Liver (tissue), 9 donors: ENCODE results near the gene TMEM266. TPM values are rescaled to one million over a fixed set of nuclear protein-coding genes. Genes with fewer than 3 reads are reported as not detected.

Experiments
- DNase-seq: peaks from one replicate; pipeline ENCODE4 v3.0.0-alpha.2; 2017; ENCODE audit warnings: low spot score
- H3K27ac ChIP-seq, 2 donors: one replicate each; pipeline ENCODE4 v1.7.0; 2013; ENCODE audit warnings: inconsistent platforms in 2 of 2, low read length in 2 of 2, control low read depth in 1 of 2, low read depth in 1 of 2, mild to moderate bottlenecking in 1 of 2
- H3K27me3 ChIP-seq, 4 donors: one replicate each; pipeline versions ENCODE4 v1.6.1 to v1.7.0; 2013; ENCODE audit warnings: low read length in 3 of 4, inconsistent platforms in 1 of 4, mild to moderate bottlenecking in 1 of 4, moderate library complexity in 1 of 4; ENCODE audit not compliant: control insufficient read depth in 4 of 4, insufficient read depth in 4 of 4
- H3K36me3 ChIP-seq, 4 donors: one replicate each; pipeline versions ENCODE4 v1.6.1 to v1.7.0; 2013; ENCODE audit warnings: low read length in 3 of 4, mild to moderate bottlenecking in 3 of 4, low read depth in 1 of 4, moderate library complexity in 1 of 4; ENCODE audit not compliant: control insufficient read depth in 4 of 4, insufficient read depth in 3 of 4
- H3K4me1 ChIP-seq, 4 donors: one replicate each; pipeline versions ENCODE4 v1.6.1 to v1.7.0; 2013; ENCODE audit warnings: low read length in 3 of 4, mild to moderate bottlenecking in 3 of 4, moderate library complexity in 1 of 4; ENCODE audit not compliant: control insufficient read depth in 4 of 4, insufficient read depth in 4 of 4
- H3K4me3 ChIP-seq, 3 donors: one replicate each; pipeline versions ENCODE4 v1.6.1 to v1.7.0; 2013; ENCODE audit warnings: low read length in 3 of 3, control low read depth in 1 of 3, low read depth in 1 of 3, mild to moderate bottlenecking in 1 of 3
- H3K9ac ChIP-seq, 2 donors: one replicate each; pipeline ENCODE4 v1.7.0; 2013; ENCODE audit warnings: low read length in 2 of 2, mild to moderate bottlenecking in 2 of 2, moderate library complexity in 2 of 2, control low read depth in 1 of 2, low read depth in 1 of 2
- H3K9me3 ChIP-seq, 4 donors: one replicate each; pipeline versions ENCODE4 v1.6.1 to v1.7.0; 2013; ENCODE audit warnings: low read length in 3 of 4; ENCODE audit not compliant: control insufficient read depth in 4 of 4
- EGR1 ChIP-seq, 2 donors: IDR thresholded peaks; 2 replicates each; pipeline ENCODE4 v1.6.1; 2016 to 2018; ENCODE audit warnings: antibody characterized with exemption in 2 of 2, low read depth in 2 of 2
- FOXA1 ChIP-seq: IDR thresholded peaks from 2 replicates; pipeline ENCODE4 v1.6.1; 2016; ENCODE audit warnings: antibody characterized with exemption
- FOXA2 ChIP-seq: IDR thresholded peaks from 2 replicates; pipeline ENCODE4 v1.6.1; 2016; ENCODE audit warnings: antibody characterized with exemption
- GABPA ChIP-seq, 2 donors: IDR thresholded peaks in 1 of 2; conservative IDR thresholded peaks in 1 of 2; 2 replicates each; pipeline ENCODE4 v1.6.1; 2016; ENCODE audit warnings: antibody characterized with exemption in 2 of 2, mild to moderate bottlenecking in 1 of 2, moderate library complexity in 1 of 2
- HNF4A ChIP-seq, 2 donors: conservative IDR thresholded peaks; 2 replicates each; pipeline ENCODE4 v1.6.1; 2016; ENCODE audit warnings: antibody characterized with exemption in 2 of 2, mild to moderate bottlenecking in 2 of 2
- HNF4G ChIP-seq: IDR thresholded peaks from 2 replicates; pipeline ENCODE4 v1.6.1; 2016; ENCODE audit warnings: antibody characterized with exemption
- JUND ChIP-seq, 2 donors: IDR thresholded peaks; 2 replicates each; pipeline ENCODE4 v1.6.1; 2016; ENCODE audit warnings: antibody characterized with exemption in 2 of 2
- NR2F2 ChIP-seq: IDR thresholded peaks from 2 replicates; pipeline ENCODE4 v1.6.1; 2016; ENCODE audit warnings: antibody characterized with exemption
- RAD21 ChIP-seq, 2 donors: IDR thresholded peaks; 2 replicates each; pipeline ENCODE4 v1.6.1; 2016; ENCODE audit warnings: antibody characterized with exemption in 2 of 2, mild to moderate bottlenecking in 2 of 2
- RXRA ChIP-seq, 2 donors: IDR thresholded peaks; 2 replicates each; pipeline ENCODE4 v1.6.1; 2017 to 2018; ENCODE audit warnings: antibody characterized with exemption in 2 of 2, mild to moderate bottlenecking in 1 of 2
- SP1 ChIP-seq: IDR thresholded peaks from 2 replicates; pipeline ENCODE4 v1.6.1; 2018; ENCODE audit warnings: antibody characterized with exemption, mild to moderate bottlenecking
- TAF1 ChIP-seq: conservative IDR thresholded peaks from 2 replicates; pipeline ENCODE4 v1.6.1; 2016; ENCODE audit warnings: antibody characterized with exemption, mild to moderate bottlenecking
- YY1 ChIP-seq: IDR thresholded peaks from 2 replicates; pipeline ENCODE4 v1.6.1; 2016; ENCODE audit warnings: antibody characterized with exemption, mild to moderate bottlenecking
- WGBS: extraction: QIAGEN DNeasy Blood & Tissue Kit; methylation state at CpG from one replicate; pipeline ENCODE4 v1.1.7; 2013; 5-methylcytosine and 5-hydroxymethylcytosine counted together
- polyA plus RNA-seq, 2 donors: library from polyadenylated mRNA; stranded (reverse) in 1 of 2; unstranded in 1 of 2; fragments of 200-250 nt in 1 of 2; fragments of >200 nt in 1 of 2; fragmentation: Nextera tagmentation in 1 of 2; extraction: Ambion mirVana in 1 of 2; gene quantifications; one replicate each; pipeline versions ENCODE4 v1.2.1 to v1.2.3, GENCODE V29; 2013 to 2015
- total RNA-seq, 2 donors: library from RNA; depleted of rRNA; stranded (reverse); fragments of >200 nt; gene quantifications; one replicate each; pipeline ENCODE4 v1.2.3, GENCODE V29; 2014
- TF ChIP-seq, protein P1 (sequence below): IDR thresholded peaks from 2 replicates; pipeline ENCODE4 v1.6.1; 2016; ENCODE audit warnings: antibody characterized with exemption
- TF ChIP-seq, protein P2 (sequence below): IDR thresholded peaks from 2 replicates; pipeline ENCODE4 v1.6.1; 2016; ENCODE audit warnings: antibody characterized with exemption
- TF ChIP-seq, protein P3 (sequence below): IDR thresholded peaks from 2 replicates; pipeline ENCODE4 v1.6.1; 2016; ENCODE audit warnings: antibody characterized with exemption, mild to moderate bottlenecking
- TF ChIP-seq, protein P4 (sequence below): IDR thresholded peaks from 2 replicates; pipeline ENCODE4 v1.6.1; 2016; ENCODE audit warnings: antibody characterized with exemption
- TF ChIP-seq, protein P5 (sequence below): fragments of 150-350 bp; IDR thresholded peaks from 2 replicates; pipeline ENCODE4 v1.5.1; 2017; ENCODE audit warnings: improper control_type of control experiment, low read depth, low read length; ENCODE audit not compliant: missing input control
- donor health status: healthy.
- donor health status: healthy.
- donor health status: healthy.
- donor health status: healthy.
- donor health status: healthy.

Gene TMEM266
- total and polyA plus RNA-seq, 4 donors, result 0.25 to 1.3 TPM; not detected in 2

DNA sequence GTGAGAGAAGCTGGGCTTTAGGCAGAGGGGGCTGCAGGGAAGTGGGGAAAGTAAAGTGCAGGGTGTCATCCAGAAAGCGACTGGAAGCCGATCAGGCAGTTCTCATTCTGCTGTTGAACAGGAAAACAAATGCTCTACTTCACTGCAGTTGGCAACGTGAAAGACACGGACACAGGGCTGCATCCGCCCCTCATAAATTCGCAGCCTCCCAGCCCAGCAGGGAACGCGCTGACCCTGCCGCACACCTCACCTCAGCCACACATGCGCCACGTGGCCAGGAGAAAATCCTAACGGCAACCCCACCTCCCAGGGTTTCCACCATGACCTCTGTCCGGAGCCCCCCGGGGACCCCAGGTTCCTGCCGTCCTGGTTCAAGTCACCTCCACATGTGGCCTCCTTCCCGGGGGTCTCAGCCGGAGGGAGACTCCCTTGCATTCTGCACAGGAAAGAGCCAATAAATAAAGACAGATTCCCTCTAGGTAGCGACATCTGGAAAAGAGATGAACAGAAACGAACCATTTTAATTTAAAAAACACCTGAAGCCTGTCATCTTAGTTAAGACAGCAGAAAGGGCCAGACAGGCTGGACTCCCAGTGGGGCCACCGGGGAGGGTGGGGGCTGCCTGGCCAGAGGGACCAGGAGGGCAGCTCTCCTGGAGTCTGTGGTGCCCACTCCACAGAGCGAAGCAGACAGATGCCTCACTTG is 118.7 kb downstream of the TMEM266 start (continued):
- TF ChIP-seq, protein P1, sequence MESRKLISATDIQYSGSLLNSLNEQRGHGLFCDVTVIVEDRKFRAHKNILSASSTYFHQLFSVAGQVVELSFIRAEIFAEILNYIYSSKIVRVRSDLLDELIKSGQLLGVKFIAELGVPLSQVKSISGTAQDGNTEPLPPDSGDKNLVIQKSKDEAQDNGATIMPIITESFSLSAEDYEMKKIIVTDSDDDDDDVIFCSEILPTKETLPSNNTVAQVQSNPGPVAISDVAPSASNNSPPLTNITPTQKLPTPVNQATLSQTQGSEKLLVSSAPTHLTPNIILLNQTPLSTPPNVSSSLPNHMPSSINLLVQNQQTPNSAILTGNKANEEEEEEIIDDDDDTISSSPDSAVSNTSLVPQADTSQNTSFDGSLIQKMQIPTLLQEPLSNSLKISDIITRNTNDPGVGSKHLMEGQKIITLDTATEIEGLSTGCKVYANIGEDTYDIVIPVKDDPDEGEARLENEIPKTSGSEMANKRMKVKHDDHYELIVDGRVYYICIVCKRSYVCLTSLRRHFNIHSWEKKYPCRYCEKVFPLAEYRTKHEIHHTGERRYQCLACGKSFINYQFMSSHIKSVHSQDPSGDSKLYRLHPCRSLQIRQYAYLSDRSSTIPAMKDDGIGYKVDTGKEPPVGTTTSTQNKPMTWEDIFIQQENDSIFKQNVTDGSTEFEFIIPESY, result no peak
- no peak for TF ChIP-seq HNF4G
- TF ChIP-seq EGR1 (IDR thresholded peaks at IDR 0.05; ENCODE audit: low read depth in 2 of 2), result no peak
- TF ChIP-seq, protein P2, sequence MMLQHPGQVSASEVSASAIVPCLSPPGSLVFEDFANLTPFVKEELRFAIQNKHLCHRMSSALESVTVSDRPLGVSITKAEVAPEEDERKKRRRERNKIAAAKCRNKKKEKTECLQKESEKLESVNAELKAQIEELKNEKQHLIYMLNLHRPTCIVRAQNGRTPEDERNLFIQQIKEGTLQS, result no peak
- TF ChIP-seq GABPA (IDR thresholded peaks at IDR 0.05 in 1 of 2, conservative IDR thresholded peaks at IDR 0.05 in 1 of 2), result no peak

DNA sequence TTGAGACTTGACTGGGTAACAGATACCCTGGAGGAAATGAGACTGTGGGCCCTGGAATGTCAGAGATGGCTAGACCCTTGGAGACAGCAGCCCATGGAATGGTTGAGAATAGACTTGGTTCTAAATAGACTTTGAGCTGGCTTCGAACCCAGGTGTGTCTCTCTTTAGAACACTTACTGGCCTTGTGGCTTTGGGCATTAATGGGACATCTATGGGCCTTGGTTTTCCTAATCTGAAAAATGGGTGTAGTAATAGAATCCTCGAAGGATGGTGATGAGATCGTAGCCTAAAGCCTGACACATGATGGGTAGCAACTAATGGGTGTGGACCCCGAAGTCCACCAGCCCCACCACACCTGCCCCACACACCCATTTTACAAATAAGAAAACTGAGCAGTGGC is 119.2 kb downstream of the TMEM266 start:
- H3K27ac ChIP-seq, result no peak overlapping the region
- no peaks in the 10 kb centered on the region for H3K9me3 ChIP-seq
- no peak overlapping the region for H3K4me3 ChIP-seq
- 91% methylated on average over 4 of the region's 4 CpGs for WGBS
- DNase-seq, result no peak
- no peaks in the 10 kb centered on the region for H3K4me1 ChIP-seq
- no peak overlapping the region for H3K9ac ChIP-seq
- TF ChIP-seq TAF1, result no peak
- TF ChIP-seq HNF4A (conservative IDR thresholded peaks at IDR 0.05), result no peak
- TF ChIP-seq, protein P3, sequence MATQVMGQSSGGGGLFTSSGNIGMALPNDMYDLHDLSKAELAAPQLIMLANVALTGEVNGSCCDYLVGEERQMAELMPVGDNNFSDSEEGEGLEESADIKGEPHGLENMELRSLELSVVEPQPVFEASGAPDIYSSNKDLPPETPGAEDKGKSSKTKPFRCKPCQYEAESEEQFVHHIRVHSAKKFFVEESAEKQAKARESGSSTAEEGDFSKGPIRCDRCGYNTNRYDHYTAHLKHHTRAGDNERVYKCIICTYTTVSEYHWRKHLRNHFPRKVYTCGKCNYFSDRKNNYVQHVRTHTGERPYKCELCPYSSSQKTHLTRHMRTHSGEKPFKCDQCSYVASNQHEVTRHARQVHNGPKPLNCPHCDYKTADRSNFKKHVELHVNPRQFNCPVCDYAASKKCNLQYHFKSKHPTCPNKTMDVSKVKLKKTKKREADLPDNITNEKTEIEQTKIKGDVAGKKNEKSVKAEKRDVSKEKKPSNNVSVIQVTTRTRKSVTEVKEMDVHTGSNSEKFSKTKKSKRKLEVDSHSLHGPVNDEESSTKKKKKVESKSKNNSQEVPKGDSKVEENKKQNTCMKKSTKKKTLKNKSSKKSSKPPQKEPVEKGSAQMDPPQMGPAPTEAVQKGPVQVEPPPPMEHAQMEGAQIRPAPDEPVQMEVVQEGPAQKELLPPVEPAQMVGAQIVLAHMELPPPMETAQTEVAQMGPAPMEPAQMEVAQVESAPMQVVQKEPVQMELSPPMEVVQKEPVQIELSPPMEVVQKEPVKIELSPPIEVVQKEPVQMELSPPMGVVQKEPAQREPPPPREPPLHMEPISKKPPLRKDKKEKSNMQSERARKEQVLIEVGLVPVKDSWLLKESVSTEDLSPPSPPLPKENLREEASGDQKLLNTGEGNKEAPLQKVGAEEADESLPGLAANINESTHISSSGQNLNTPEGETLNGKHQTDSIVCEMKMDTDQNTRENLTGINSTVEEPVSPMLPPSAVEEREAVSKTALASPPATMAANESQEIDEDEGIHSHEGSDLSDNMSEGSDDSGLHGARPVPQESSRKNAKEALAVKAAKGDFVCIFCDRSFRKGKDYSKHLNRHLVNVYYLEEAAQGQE, result no peak
- no peak for TF ChIP-seq FOXA1
- no peaks in the 10 kb centered on the region for H3K36me3 ChIP-seq
- peaks cover 0 to 3% (median 0%) of the 10 kb centered on the region in 4 donors for H3K27me3 ChIP-seq

DNA sequence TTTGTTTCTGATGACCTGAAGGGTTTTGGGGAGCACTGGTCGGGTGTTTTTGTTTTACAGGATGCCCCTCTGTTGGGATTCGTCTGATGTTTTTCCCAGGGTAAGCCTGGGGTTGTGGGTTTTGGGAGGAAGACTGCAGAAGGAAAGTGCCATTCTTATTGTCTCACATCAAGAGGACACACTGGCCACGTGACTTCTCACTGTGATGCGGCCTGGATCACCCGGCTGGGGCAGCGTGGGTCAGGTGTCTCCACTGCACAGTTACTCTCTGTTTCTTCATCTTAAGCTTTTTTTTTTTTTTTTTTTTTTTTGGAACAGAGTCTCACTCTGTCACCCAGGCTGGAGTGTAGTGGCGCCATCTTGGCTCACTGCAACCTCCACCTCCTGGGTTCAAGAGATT is 120.5 kb downstream of the TMEM266 start:
- Histone ChIP-seq H3K4me1 (no peaks in the 10 kb centered on the region), H3K4me3 (no peak overlapping the region), H3K9me3 (no peaks in the 10 kb centered on the region), H3K27me3 (peaks cover 0 to 3% (median 0%) of the 10 kb centered on the region in 4 donors), H3K36me3 (no peaks in the 10 kb centered on the region), H3K27ac (no peak overlapping the region), H3K9ac (no peak overlapping the region)
- 94% methylated on average over 7 of the region's 7 CpGs for WGBS
- no peak for DNase-seq
- TF ChIP-seq EGR1 (IDR thresholded peaks at IDR 0.05; ENCODE audit: low read depth in 2 of 2) (no peak), YY1 (no peak), SP1 (no peak), NR2F2 (no peak), HNF4G (no peak), GABPA (IDR thresholded peaks at IDR 0.05 in 1 of 2, conservative IDR thresholded peaks at IDR 0.05 in 1 of 2) (no peak), HNF4A (conservative IDR thresholded peaks at IDR 0.05) (no peak), TAF1 (no peak), FOXA1 (no peak), RXRA (IDR thresholded peaks at IDR 0.05) (no peak), FOXA2 (no peak), JUND (IDR thresholded peaks at IDR 0.05) (no peak), RAD21 (IDR thresholded peaks at IDR 0.05) (no peak)
- TF ChIP-seq, protein P2, result no peak
- TF ChIP-seq, protein P1, result no peak
- TF ChIP-seq, protein P4, sequence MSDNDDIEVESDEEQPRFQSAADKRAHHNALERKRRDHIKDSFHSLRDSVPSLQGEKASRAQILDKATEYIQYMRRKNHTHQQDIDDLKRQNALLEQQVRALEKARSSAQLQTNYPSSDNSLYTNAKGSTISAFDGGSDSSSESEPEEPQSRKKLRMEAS, result no peak
- TF ChIP-seq, protein P5, sequence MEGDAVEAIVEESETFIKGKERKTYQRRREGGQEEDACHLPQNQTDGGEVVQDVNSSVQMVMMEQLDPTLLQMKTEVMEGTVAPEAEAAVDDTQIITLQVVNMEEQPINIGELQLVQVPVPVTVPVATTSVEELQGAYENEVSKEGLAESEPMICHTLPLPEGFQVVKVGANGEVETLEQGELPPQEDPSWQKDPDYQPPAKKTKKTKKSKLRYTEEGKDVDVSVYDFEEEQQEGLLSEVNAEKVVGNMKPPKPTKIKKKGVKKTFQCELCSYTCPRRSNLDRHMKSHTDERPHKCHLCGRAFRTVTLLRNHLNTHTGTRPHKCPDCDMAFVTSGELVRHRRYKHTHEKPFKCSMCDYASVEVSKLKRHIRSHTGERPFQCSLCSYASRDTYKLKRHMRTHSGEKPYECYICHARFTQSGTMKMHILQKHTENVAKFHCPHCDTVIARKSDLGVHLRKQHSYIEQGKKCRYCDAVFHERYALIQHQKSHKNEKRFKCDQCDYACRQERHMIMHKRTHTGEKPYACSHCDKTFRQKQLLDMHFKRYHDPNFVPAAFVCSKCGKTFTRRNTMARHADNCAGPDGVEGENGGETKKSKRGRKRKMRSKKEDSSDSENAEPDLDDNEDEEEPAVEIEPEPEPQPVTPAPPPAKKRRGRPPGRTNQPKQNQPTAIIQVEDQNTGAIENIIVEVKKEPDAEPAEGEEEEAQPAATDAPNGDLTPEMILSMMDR, result no peak
